ENCODE results near the gene RAB23.

DNA sequence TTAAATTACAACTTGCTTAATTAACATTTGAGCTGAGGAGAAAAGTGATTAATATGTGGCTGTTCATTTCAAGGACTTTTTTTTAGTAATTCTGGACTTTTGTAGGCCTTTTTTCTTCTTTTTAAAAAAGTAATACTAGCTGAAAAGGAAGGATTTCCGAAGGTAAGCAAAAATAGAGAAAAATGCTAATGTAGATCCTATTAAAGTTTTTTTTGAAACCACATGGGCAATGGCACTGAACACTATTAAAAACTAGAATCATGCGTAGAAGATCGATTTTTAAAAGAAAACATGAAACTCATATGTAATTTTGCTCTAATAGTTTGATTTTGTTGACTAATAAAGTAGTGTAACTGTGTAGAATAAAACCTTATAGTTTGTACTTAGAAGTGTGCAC is 47.6 kb downstream of the RAB23 start:
- TF ChIP-seq, protein P1, sequence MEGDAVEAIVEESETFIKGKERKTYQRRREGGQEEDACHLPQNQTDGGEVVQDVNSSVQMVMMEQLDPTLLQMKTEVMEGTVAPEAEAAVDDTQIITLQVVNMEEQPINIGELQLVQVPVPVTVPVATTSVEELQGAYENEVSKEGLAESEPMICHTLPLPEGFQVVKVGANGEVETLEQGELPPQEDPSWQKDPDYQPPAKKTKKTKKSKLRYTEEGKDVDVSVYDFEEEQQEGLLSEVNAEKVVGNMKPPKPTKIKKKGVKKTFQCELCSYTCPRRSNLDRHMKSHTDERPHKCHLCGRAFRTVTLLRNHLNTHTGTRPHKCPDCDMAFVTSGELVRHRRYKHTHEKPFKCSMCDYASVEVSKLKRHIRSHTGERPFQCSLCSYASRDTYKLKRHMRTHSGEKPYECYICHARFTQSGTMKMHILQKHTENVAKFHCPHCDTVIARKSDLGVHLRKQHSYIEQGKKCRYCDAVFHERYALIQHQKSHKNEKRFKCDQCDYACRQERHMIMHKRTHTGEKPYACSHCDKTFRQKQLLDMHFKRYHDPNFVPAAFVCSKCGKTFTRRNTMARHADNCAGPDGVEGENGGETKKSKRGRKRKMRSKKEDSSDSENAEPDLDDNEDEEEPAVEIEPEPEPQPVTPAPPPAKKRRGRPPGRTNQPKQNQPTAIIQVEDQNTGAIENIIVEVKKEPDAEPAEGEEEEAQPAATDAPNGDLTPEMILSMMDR (IDR thresholded peaks at IDR 0.05 in 2 of 3, conservative IDR thresholded peaks at IDR 0.05 in 1 of 3; ENCODE audit: borderline replicate concordance in 1 of 3, insufficient read depth in 1 of 3, low read depth in 2 of 3, low read length in 2 of 3), result no peak
- TF ChIP-seq ELF1 (IDR thresholded peaks at IDR 0.05; ENCODE audit: borderline replicate concordance, low read depth) (no peak), RAD21 (IDR thresholded peaks at IDR 0.05; ENCODE audit: low read depth) (no peak), CEBPB (IDR thresholded peaks at IDR 0.05; ENCODE audit: low read depth) (no peak), SIN3A (IDR thresholded peaks at IDR 0.05; ENCODE audit: low read depth) (no peak), POLR2A (IDR thresholded peaks at IDR 0.05; ENCODE audit: borderline replicate concordance, extremely low read depth, insufficient read depth, insufficient read length) (no peak), EZH2 (IDR thresholded peaks at IDR 0.05) (no peak), POLR2AphosphoS5 (IDR thresholded peaks at IDR 0.05; ENCODE audit: low read depth, low read length) (no peak), EZH2phosphoT487 (IDR thresholded peaks at IDR 0.05; ENCODE audit: borderline replicate concordance) (no peak), JUND (IDR thresholded peaks at IDR 0.05) (no peak), TCF7L2 (IDR thresholded peaks at IDR 0.05; ENCODE audit: borderline replicate concordance, extremely low read depth, insufficient read depth, insufficient read length) (no peak)

Measured in HCT116 (cell line).